Left colon (tissue), 2 donors: Measurements from ENCODE around the gene NBDY. TPM values are rescaled to one million over a fixed set of nuclear protein-coding genes. Genes with fewer than 3 reads are reported as not detected.
"Not testable (repeated sequence)": the region's sequence is repeated elsewhere in the genome, so short reads cannot be mapped to it uniquely, and the experiment has no call there.

Experiments used
- ATAC-seq: fragments of 200-7000 bp; cut with Tn5 transposase; one replicate; pipeline ENCODE4 v1.9.1; 2020; ENCODE audit warnings: mild to moderate bottlenecking, moderate library complexity
- DNase-seq, 2 donors: peaks; one replicate each; pipeline ENCODE4 v3.0.0-alpha.2; 2020
- intact Hi-C, 2 donors: fragments of 100-400 bp; cut with DNase I in 1 of 2; cut with micrococcal nuclease in 1 of 2; formaldehyde crosslinking; loops; one replicate each; pipeline versions ENCODE4 v1.11.2 to v1.14.0; 2022; cut with DNase I, micrococcal nuclease
- total RNA-seq, 2 donors: library from RNA; stranded (reverse); fragmentation: NEBNext Ultra II Directional; extraction: Animal tissue kit (Norgen Biotek cat#: 25700); gene quantifications; one replicate each; pipeline ENCODE4 v1.2.1, GENCODE V29; 2021
- donor health status: DM: no; HTN: no; CAD: no.
- donor health status: DM: yes; HTN: yes; CAD: no.

The NBDY gene
- total RNA-seq, 2 donors from 2014 or later, result 18.9 to 20.1 TPM

GRCh38 chrX:56794404-56795230, 65.6 kb downstream of the NBDY start:
- DNase-seq (no peak), ATAC-seq (no peak)

GRCh38 chrX:56795309-56795868, 66.3 kb downstream of the NBDY start:
- no peak for DNase-seq
- intact Hi-C loops, result no loop called here
- no peak for ATAC-seq

More at GRCh38 chrX:56794404-56795230, 65.6 kb downstream of the NBDY start:
- intact Hi-C loops, result no loop called here

- DNase-seq (no peak), ATAC-seq (no peak)
- intact Hi-C loops, result no loop called here
Observed at GRCh38 chrX:56796641-56797395, 67.8 kb downstream of the NBDY start.

- ATAC-seq (no peak), DNase-seq (no peak)
Observed at GRCh38 chrX:56797574-56798338, 68.7 kb downstream of the NBDY start.

GRCh38 chrX:56798339-56798711, 69.3 kb downstream of the NBDY start:
- no peak for ATAC-seq
- intact Hi-C loops, result no loop called here
- no peak for DNase-seq

More at GRCh38 chrX:56797574-56798338, 68.7 kb downstream of the NBDY start:
- intact Hi-C loops, result no loop called here

GRCh38 chrX:56798866-56799758, 70.1 kb downstream of the NBDY start:
- peak; percentile 69 for ATAC-seq
- intact Hi-C loops, result no loop called here
- no peak for DNase-seq

- intact Hi-C loops, result no loop called here
- DNase-seq (no peak), ATAC-seq (no peak)
Observed at GRCh38 chrX:56800307-56800706, 71.3 kb downstream of the NBDY start.

GRCh38 chrX:56800801-56801200, 71.8 kb downstream of the NBDY start:
- ATAC-seq (no peak), DNase-seq (no peak)
- intact Hi-C loops, result no loop called here

GRCh38 chrX:56802428-56802827, 73.4 kb downstream of the NBDY start:
- no peak for DNase-seq

GRCh38 chrX:56802921-56803849, 74.1 kb downstream of the NBDY start:
- DNase-seq, result peak; percentile 56 to 82

More at GRCh38 chrX:56802428-56802827, 73.4 kb downstream of the NBDY start:
- intact Hi-C loops, result no loop called here
- ATAC-seq, result no peak

GRCh38 chrX:56803850-56804681, 75.0 kb downstream of the NBDY start:
- DNase-seq, result no peak

More at GRCh38 chrX:56802921-56803849, 74.1 kb downstream of the NBDY start:
- ATAC-seq, result peak; percentile 80
- intact Hi-C loops, result no loop called here

GRCh38 chrX:56804867-56805266, 75.8 kb downstream of the NBDY start:
- ATAC-seq (no peak), DNase-seq (no peak)
- intact Hi-C loops, result no loop called here

More at GRCh38 chrX:56803850-56804681, 75.0 kb downstream of the NBDY start:
- no peak for ATAC-seq
- intact Hi-C loops, result no loop called here

GRCh38 chrX:56805399-56805798, 76.4 kb downstream of the NBDY start:
- intact Hi-C loops, result no loop called here
- no peak for DNase-seq
- no peak for ATAC-seq

- DNase-seq, intact Hi-C loops, ATAC-seq: not testable (repeated sequence)
Observed at GRCh38 chrX:56806176-56806575, 77.1 kb downstream of the NBDY start.

GRCh38 chrX:56811599-56811998, 82.6 kb downstream of the NBDY start:
- intact Hi-C loops, result no loop called here
- DNase-seq (no peak), ATAC-seq (no peak)

- ATAC-seq (peak; percentile 74), DNase-seq (no peak)
- intact Hi-C loops, result no loop called here
Observed at GRCh38 chrX:56812515-56813105, 83.6 kb downstream of the NBDY start.
